Large intestine (tissue), 3 donors: ENCODE measurements around the gene FFAR1. TPM values are rescaled to one million over a fixed set of nuclear protein-coding genes. Genes with fewer than 3 reads are reported as not detected.
"Not testable (repeated sequence)": the region's sequence is repeated elsewhere in the genome, so short reads cannot be mapped to it uniquely, and the experiment has no call there.

Experiments used
- DNase-seq, 2 donors: peaks; one replicate each; pipeline versions ENCODE4 v3.0.0 to v3.0.0-alpha.2; 2013
- H3K27ac ChIP-seq: one replicate; pipeline ENCODE4 v1.5.1; 2013; ENCODE audit warnings: low read length
- H3K27me3 ChIP-seq: 2 replicates; pipeline ENCODE4 v1.6.1; 2013; ENCODE audit warnings: low read length; ENCODE audit not compliant: control insufficient read depth, insufficient read depth
- H3K36me3 ChIP-seq: 2 replicates; pipeline ENCODE4 v1.6.1; 2013; ENCODE audit warnings: low read length; ENCODE audit not compliant: control insufficient read depth, insufficient read depth
- H3K4me1 ChIP-seq: one replicate; pipeline ENCODE4 v1.6.1; 2013; ENCODE audit warnings: low read length; ENCODE audit not compliant: control insufficient read depth, insufficient read depth
- H3K4me3 ChIP-seq: one replicate; pipeline ENCODE4 v1.5.1; 2013; ENCODE audit warnings: low read length
- H3K9me3 ChIP-seq: one replicate; pipeline ENCODE4 v1.6.1; 2013; ENCODE audit warnings: mild to moderate bottlenecking, low read depth, low read length, moderate library complexity; ENCODE audit not compliant: control insufficient read depth
- WGBS: methylation state at CpG from one replicate; pipeline ENCODE4 v1.1.5; 2013; ENCODE audit warnings: low lambda C conversion rate; ENCODE audit not compliant: insufficient coverage; 5-methylcytosine and 5-hydroxymethylcytosine counted together
- polyA plus RNA-seq: library from polyadenylated mRNA; unstranded; fragments of 120-200 nt; gene quantifications from one replicate; pipeline ENCODE4 v1.2.1, GENCODE V29; 2013

Gene FFAR1
- polyA plus RNA-seq, 1 donor = 1.8 TPM

GRCh38 chr19:35375505-35376307 is 28.0 kb downstream of the FFAR1 start:
- H3K9me3 ChIP-seq = no peaks in the 10 kb centered on the region
- 98% methylated on average over 7 of the region's 12 CpGs for WGBS
- H3K4me3 ChIP-seq = no peak overlapping the region
- no peak for DNase-seq
- H3K27me3 ChIP-seq = no peaks in the 10 kb centered on the region
- H3K27ac ChIP-seq = no peak overlapping the region
- H3K36me3 ChIP-seq = no peaks in the 10 kb centered on the region
- peaks cover 7% of the 10 kb centered on the region for H3K4me1 ChIP-seq

DNA sequence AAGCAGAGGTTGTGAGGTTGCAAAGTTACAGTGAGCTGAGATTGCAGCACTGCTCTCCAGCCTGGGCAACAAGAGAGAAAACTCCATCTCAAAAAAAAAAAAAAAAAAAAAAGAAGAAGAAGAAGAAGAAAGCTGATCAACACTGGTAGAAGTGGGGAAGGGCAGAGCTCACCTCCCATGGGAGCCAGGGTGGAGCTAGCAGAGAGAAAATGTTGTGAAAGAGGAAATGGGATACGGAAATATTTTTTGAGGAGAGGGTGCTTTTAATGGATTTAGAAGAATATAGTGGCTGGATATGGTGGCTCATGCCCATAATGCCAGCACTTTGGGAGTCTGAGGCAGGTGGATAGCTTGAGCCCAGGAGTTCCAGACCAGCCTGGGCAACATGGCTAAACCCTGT is 30.0 kb downstream of the FFAR1 start:
- Histone ChIP-seq H3K9me3 (no peaks in the 10 kb centered on the region), H3K4me1 (peaks cover 12% of the 10 kb centered on the region), H3K4me3 (no peak overlapping the region), H3K27me3 (peaks cover 3% of the 10 kb centered on the region), H3K27ac (no peak overlapping the region), H3K36me3 (no peaks in the 10 kb centered on the region)
- 67% methylated on average over 1 of the region's 1 CpG for WGBS
- no peak for DNase-seq

DNA sequence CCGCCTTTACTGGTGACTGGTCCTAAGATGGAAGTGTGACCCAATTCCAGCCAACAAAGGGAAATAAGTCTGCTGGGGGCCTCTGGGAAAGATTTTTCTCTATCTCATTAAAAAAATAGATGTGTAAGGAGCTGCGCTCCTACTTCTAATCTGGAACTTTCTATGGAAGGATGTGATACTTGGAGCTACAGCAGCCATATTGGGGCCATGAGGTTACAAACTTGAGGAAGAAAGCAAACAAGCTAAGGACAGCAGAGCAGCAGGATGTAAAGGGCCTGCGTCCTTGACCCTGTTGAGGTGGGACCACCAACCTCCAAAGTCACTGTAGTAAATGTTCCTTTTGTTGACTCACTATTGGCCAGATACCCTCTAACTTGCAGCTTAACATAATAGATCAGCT is 30.7 kb downstream of the FFAR1 start:
- no peak overlapping the region for H3K27ac ChIP-seq
- DNase-seq = no peak
- peaks cover 3% of the 10 kb centered on the region for H3K27me3 ChIP-seq
- no CpG with 5 or more reads among the region's 3 CpGs for WGBS
- H3K9me3 ChIP-seq = no peaks in the 10 kb centered on the region
- no peaks in the 10 kb centered on the region for H3K36me3 ChIP-seq
- H3K4me1 ChIP-seq = peaks cover 12% of the 10 kb centered on the region
- no peak overlapping the region for H3K4me3 ChIP-seq

DNA sequence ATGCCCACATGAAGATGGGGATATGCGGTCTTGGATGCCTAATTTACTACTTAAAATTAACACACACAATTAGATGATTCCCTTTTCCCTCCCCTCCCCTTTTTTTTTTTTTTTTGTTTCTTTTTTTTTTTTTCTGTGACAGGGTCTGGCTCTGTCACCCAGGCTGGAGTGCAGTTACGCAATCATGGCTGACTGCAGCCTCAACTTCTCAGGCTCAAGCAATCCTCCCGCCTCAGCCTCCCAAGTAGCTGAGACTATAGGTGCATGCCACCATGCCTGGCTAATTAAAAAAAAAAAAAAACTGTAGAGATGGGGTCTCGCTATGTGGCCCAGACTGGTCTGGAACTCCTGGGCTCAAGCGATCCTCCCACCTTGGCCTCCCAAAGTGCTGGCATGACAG is 31.8 kb downstream of the FFAR1 start:
- peaks cover 12% of the 10 kb centered on the region for H3K4me1 ChIP-seq
- H3K27ac ChIP-seq, H3K36me3 ChIP-seq, H3K4me3 ChIP-seq, H3K27me3 ChIP-seq, DNase-seq, H3K9me3 ChIP-seq: not testable (repeated sequence)
- 100% methylated on average over 1 of the region's 5 CpGs for WGBS

DNA sequence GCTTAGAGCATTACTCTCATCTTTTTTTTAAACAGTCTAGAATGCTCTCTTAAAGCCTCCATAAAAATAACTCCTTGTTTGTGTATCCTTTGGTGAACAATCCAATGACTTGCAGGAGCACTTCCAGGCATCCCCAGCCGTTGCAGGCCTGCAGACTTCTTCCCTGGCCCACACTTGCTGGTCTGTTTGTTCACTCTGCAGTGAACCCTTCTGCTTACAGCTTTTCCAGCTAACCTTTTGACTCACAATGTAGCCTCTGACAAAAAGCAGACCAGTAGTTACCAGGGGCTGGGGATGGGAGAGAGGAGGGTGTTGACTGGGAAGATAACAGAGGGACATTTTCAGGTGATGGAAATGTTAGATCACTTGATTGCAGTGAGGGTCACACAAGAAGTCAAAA is 32.3 kb downstream of the FFAR1 start:
- Histone ChIP-seq H3K9me3 (no peaks in the 10 kb centered on the region), H3K36me3 (no peaks in the 10 kb centered on the region), H3K4me3 (no peak overlapping the region), H3K27ac (peak overlapping the region; percentile 27), H3K4me1 (peaks cover 12% of the 10 kb centered on the region), H3K27me3 (peaks cover 3% of the 10 kb centered on the region)
- WGBS = no CpG with 5 or more reads among the region's 1 CpG
- DNase-seq = no peak

DNA sequence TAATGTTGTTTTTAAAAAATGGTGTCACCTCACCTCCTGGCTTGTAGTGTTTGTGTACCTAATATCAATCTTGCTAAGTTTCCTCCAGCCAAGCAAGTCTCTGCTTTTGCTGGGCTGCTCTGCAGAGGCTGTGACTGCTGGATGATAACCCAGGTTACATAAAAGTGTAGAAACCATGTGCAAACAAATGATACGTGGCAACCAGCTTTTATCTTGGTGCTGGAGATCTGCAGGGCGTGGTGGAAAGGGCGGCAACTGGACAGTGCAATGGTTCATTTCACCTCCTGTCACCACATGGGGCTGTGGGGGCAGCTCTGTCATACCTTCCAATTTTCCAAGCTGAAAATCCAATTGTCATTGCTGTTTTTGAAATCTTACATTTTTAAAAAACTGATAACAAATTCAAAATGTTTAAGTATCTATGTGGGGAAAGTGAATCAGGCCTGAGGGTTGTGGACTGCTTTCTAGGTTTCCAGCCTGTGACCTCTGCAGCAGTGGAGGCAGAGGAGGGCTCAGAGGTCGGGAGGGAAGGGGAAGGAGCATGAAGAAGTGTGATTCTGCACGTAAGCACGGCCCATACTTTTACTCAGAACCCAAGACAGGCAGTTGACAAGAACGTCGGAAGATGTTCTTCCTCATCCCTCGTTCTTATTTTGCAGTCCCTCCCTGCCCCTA is 32.9 kb downstream of the FFAR1 start:
- Histone ChIP-seq H3K36me3 (no peaks in the 10 kb centered on the region), H3K9me3 (peaks cover 1% of the 10 kb centered on the region), H3K27ac (peak overlapping the region; percentile 27), H3K4me1 (peaks cover 12% of the 10 kb centered on the region), H3K27me3 (peaks cover 3% of the 10 kb centered on the region), H3K4me3 (no peak overlapping the region)
- DNase-seq = peak; percentile 62 to 77
- no CpG with 5 or more reads among the region's 9 CpGs for WGBS

DNA sequence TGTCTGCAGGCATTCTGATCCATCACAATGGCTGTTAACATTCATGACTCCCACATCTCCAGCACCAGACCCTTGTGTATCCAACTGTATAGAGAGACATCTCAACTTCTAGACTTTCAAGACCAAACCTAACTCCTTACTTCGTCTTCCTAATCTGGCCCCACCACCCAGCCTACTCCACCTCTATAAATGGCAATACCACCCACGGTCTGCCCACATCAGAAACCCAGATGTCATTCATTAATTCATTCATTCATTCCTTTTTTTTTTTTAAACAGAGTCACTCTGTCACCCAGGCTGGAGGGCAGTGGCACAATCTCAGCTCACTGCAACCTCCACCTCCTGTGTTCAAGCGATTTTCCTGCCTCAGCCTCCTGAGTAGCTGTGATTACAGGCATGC is 33.6 kb downstream of the FFAR1 start:
- peaks cover 12% of the 10 kb centered on the region for H3K4me1 ChIP-seq
- H3K4me3 ChIP-seq = no peak overlapping the region
- DNase-seq = no peak
- peaks cover 3% of the 10 kb centered on the region for H3K27me3 ChIP-seq
- no peak overlapping the region for H3K27ac ChIP-seq
- no peaks in the 10 kb centered on the region for H3K36me3 ChIP-seq
- peaks cover 7% of the 10 kb centered on the region for H3K9me3 ChIP-seq
- no CpG with 5 or more reads among the region's 3 CpGs for WGBS

- WGBS = 70% methylated on average over 2 of the region's 6 CpGs
- Histone ChIP-seq H3K4me1 (peaks cover 12% of the 10 kb centered on the region), H3K4me3 (no peak overlapping the region), H3K36me3 (no peaks in the 10 kb centered on the region), H3K9me3 (peaks cover 9% of the 10 kb centered on the region), H3K27ac (no peak overlapping the region), H3K27me3 (peaks cover 3% of the 10 kb centered on the region)
- no peak for DNase-seq
These were observed 34.2 kb downstream of the FFAR1 start for GRCh38 chr19:35381926-35382325.

- H3K27ac ChIP-seq = no peak overlapping the region
- WGBS = no CpG with 5 or more reads among the region's 2 CpGs
- H3K4me3 ChIP-seq = no peak overlapping the region
- H3K36me3 ChIP-seq = no peaks in the 10 kb centered on the region
- peaks cover 12% of the 10 kb centered on the region for H3K4me1 ChIP-seq
- DNase-seq = no peak
- H3K9me3 ChIP-seq = peaks cover 9% of the 10 kb centered on the region
- H3K27me3 ChIP-seq = peaks cover 3% of the 10 kb centered on the region
These were observed 35.8 kb downstream of the FFAR1 start for GRCh38 chr19:35383536-35383935.

GRCh38 chr19:35388277-35389054 is 40.8 kb downstream of the FFAR1 start:
- H3K27ac ChIP-seq = no peak overlapping the region

More at GRCh38 chr19:35388277-35389054, 40.8 kb downstream of the FFAR1 start:
- peaks cover 9% of the 10 kb centered on the region for H3K9me3 ChIP-seq
- H3K27me3 ChIP-seq = no peaks in the 10 kb centered on the region
- H3K4me3 ChIP-seq = no peak overlapping the region
- no peaks in the 10 kb centered on the region for H3K36me3 ChIP-seq
- no CpG with 5 or more reads among the region's 6 CpGs for whole genome bisulfite sequencing
- H3K4me1 ChIP-seq = no peaks in the 10 kb centered on the region
- no peak for DNase-seq
